CD4-positive, alpha-beta memory T cell (primary cell): Measurements from ENCODE around the gene NAALADL2. TPM values are rescaled to one million over a fixed set of nuclear protein-coding genes. Genes with fewer than 3 reads are reported as not detected.
"Not testable (repeated sequence)": the region's sequence is repeated elsewhere in the genome, so short reads cannot be mapped to it uniquely, and the experiment has no call there.

Source experiments
- CTCF ChIA-PET: fragments of 350-600 bp; sonication (Branson Sonifier 250); formaldehyde crosslinking; loops from one replicate; lab custom pipeline; 2021; ENCODE audit warnings: inconsistent platforms; ENCODE audit not compliant: partially characterized antibody; lab: Charles Lee
- POLR2A ChIA-PET: fragments of 350-600 bp; sonication (Branson Sonifier 250); formaldehyde crosslinking; loops from one replicate; lab custom pipeline; 2021; ENCODE audit not compliant: partially characterized antibody; lab: Charles Lee
- DNase-seq, 5 donors: peaks; one replicate each; pipeline versions ENCODE4 v3.0.0 to v3.0.0-alpha.2; 2020 to 2022; ENCODE audit warnings: mixed read lengths in 1 of 5
- H3K27ac ChIP-seq: one replicate; pipeline ENCODE4 v1.7.0; 2013; ENCODE audit warnings: low read depth, low read length
- H3K27me3 ChIP-seq: 2 replicates; pipeline ENCODE4 v1.7.0; 2013; ENCODE audit warnings: mild to moderate bottlenecking, low read length, moderate library complexity; ENCODE audit not compliant: insufficient read depth
- H3K36me3 ChIP-seq: 2 replicates; pipeline ENCODE4 v1.7.0; 2013; ENCODE audit warnings: mild to moderate bottlenecking, low read length, moderate library complexity; ENCODE audit not compliant: insufficient read depth
- H3K4me1 ChIP-seq: 2 replicates; pipeline ENCODE4 v1.7.0; 2013; ENCODE audit warnings: mild to moderate bottlenecking, low read length, moderate library complexity; ENCODE audit not compliant: insufficient read depth
- H3K4me3 ChIP-seq, 2 donors: one replicate each; pipeline ENCODE4 v1.7.0; 2013; ENCODE audit warnings: low read length in 2 of 2, mild to moderate bottlenecking in 1 of 2
- H3K9me3 ChIP-seq, 2 donors: one replicate each; pipeline ENCODE4 v1.7.0; 2013; ENCODE audit warnings: low read length in 2 of 2, control low read depth in 1 of 2; ENCODE audit not compliant: control insufficient read depth in 1 of 2
- H3K27ac Mint-ChIP-seq, 7 donors: one replicate each; pipeline ENCODE4 v1.8.0; 2020 to 2021; ENCODE audit warnings: mixed read lengths in 7 of 7, mild to moderate bottlenecking in 6 of 7, inconsistent platforms in 3 of 7, moderate library complexity in 3 of 7
- H3K27me3 Mint-ChIP-seq, 2 donors: one replicate each; pipeline ENCODE4 v1.8.0; 2020 to 2021; ENCODE audit warnings: mixed read lengths in 2 of 2
- H3K36me3 Mint-ChIP-seq, 2 donors: one replicate each; pipeline ENCODE4 v1.8.0; 2020 to 2021; ENCODE audit warnings: mixed read lengths in 2 of 2, inconsistent platforms in 1 of 2, mild to moderate bottlenecking in 1 of 2
- H3K4me1 Mint-ChIP-seq, 4 donors: one replicate each; pipeline ENCODE4 v1.8.0; 2020 to 2021; ENCODE audit warnings: mixed read lengths in 4 of 4, mild to moderate bottlenecking in 1 of 4
- H3K4me3 Mint-ChIP-seq, 8 donors: one replicate each; pipeline ENCODE4 v1.8.0; 2020 to 2021; ENCODE audit warnings: mixed read lengths in 8 of 8, mild to moderate bottlenecking in 7 of 8, moderate library complexity in 6 of 8, inconsistent platforms in 3 of 8
- H3K9me3 Mint-ChIP-seq, 8 donors: one replicate each; pipeline ENCODE4 v1.8.0; 2020 to 2021; ENCODE audit warnings: mixed read lengths in 8 of 8, mild to moderate bottlenecking in 5 of 8, inconsistent platforms in 3 of 8, moderate library complexity in 1 of 8
- intact Hi-C: fragments of 100-400 bp; cut with micrococcal nuclease; formaldehyde crosslinking; loops from one replicate; pipeline ENCODE4 v1.15.1; 2023
- polyA plus RNA-seq, 2 donors: library from polyadenylated mRNA; unstranded; fragments of 300-500 nt; fragmentation: Illumina TruSeq; gene quantifications; one replicate each; pipeline ENCODE4 v1.2.3, GENCODE V29; 2021
- total RNA-seq, 2 experiments: library from RNA; stranded (reverse); gene quantifications; one replicate each; pipeline ENCODE4 v1.2.3, GENCODE V29; 2021

NAALADL2 gene
- total and polyA plus RNA-seq, 4 experiments from 2014 or later = not detected

DNA sequence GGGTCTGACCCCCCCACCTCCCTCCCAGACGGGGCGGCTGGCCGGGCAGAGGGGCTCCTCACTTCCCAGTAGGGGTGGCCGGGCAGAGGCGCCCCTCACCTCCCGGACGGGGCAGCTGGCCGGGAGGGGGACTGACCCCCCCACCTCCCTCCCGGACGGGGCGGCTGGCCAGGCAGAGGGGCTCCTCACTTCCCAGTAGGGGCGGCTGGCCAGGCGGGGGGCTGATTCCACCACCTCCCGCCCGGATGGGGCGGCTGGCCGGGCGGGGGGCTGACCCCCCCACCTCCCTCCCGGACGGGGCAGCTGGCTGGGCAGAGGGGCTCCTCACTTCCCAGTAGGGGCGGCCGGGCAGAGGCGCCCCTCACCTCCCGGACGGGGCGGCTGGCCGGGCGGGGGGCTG, 272.7 kb downstream of the NAALADL2 start:
- H3K4me1 ChIP-seq, H3K4me3 Mint-ChIP-seq, H3K4me3 ChIP-seq, H3K36me3 ChIP-seq, H3K27me3 ChIP-seq, H3K27ac ChIP-seq, intact Hi-C loops, DNase-seq, H3K9me3 ChIP-seq, POLR2A ChIA-PET, H3K9me3 Mint-ChIP-seq, H3K4me1 Mint-ChIP-seq, H3K27me3 Mint-ChIP-seq, CTCF ChIA-PET, H3K27ac Mint-ChIP-seq, H3K36me3 Mint-ChIP-seq: not testable (repeated sequence)

DNA sequence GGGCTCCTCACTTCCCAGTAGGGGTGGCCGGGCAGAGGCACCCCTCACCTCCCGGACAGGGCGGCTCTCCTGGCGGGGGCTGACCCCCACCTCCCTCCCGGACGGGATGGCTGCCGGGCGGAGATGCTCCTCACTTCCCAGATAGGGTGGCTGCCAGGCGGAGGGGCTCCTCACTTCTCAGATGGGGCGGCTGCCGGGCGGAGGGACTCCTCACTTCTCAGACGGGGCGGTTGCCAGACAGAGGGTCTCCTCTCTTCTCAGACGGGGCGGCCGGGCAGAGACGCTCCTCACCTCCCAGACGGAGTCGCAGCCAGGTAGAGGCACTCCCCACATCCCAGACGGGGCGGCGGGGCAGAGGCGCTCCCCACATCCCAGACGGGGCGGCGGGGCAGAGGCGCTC, 273.6 kb downstream of the NAALADL2 start:
- CTCF ChIA-PET, H3K4me1 ChIP-seq, H3K27ac Mint-ChIP-seq, H3K27ac ChIP-seq, intact Hi-C loops, H3K4me1 Mint-ChIP-seq, H3K9me3 Mint-ChIP-seq, H3K4me3 ChIP-seq, H3K36me3 ChIP-seq, DNase-seq, H3K4me3 Mint-ChIP-seq, POLR2A ChIA-PET, H3K36me3 Mint-ChIP-seq, H3K27me3 Mint-ChIP-seq, H3K9me3 ChIP-seq, H3K27me3 ChIP-seq: not testable (repeated sequence)

DNA sequence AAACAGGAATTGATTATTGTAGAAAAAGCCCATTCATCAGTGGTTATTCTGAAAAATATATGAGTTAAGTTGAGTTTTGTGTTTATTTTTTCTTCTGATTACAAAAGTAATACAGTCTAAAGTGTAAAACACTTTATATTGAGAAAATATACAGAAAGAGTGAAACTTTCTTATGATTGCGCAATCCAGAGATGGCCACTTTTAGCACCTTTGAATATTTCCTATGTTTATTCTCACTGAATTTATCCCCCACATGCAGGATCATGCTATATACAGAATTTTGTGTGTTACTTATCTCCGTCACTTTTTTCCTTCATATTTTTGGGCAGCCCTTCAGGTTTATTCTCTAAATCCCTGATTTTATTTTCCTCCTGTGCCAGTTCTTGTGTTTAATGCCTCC, 285.2 kb downstream of the NAALADL2 start:
- no peaks in the 10 kb centered on the region for H3K27me3 Mint-ChIP-seq
- H3K4me1 Mint-ChIP-seq = no peaks in the 10 kb centered on the region
- Histone ChIP-seq H3K4me1 (no peaks in the 10 kb centered on the region), H3K27me3 (no peaks in the 10 kb centered on the region), H3K36me3 (no peaks in the 10 kb centered on the region), H3K27ac (no peak overlapping the region), H3K4me3 (no peak overlapping the region), H3K9me3 (no peaks in the 10 kb centered on the region)
- POLR2A ChIA-PET = no interaction called here
- intact Hi-C loops = no loop called here
- CTCF ChIA-PET = no interaction called here
- no peak for DNase-seq
- no peak overlapping the region for H3K27ac Mint-ChIP-seq
- peaks cover 0 to 8% (median 4%) of the 10 kb centered on the region in 8 donors for H3K9me3 Mint-ChIP-seq
- no peak overlapping the region for H3K4me3 Mint-ChIP-seq
- H3K36me3 Mint-ChIP-seq = no peaks in the 10 kb centered on the region

DNA sequence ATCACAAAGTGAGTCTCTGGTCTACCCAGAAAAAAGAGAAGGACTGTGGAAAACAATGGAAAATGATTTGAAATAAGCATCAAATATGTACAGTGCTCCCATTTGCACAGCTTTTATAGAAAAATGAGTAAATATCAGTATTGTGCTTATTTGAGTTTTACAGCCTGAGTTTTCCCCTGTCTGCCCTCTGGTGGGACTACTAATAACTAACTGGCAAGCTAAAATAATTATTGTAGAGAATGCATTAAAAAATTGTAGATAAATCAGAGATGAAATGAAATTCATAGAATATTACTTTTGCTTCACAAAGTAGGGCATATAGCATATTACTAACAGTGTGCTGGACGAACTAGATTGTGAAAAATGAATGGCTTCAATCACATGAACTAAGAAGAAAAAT, 287.1 kb downstream of the NAALADL2 start:
- H3K27ac ChIP-seq = no peak overlapping the region
- no peaks in the 10 kb centered on the region for H3K36me3 ChIP-seq
- no peak overlapping the region for H3K4me3 ChIP-seq
- H3K27me3 Mint-ChIP-seq = no peaks in the 10 kb centered on the region
- DNase-seq = no peak
- no peaks in the 10 kb centered on the region for H3K27me3 ChIP-seq
- H3K9me3 Mint-ChIP-seq = peaks cover 0 to 8% (median 4%) of the 10 kb centered on the region in 8 donors
- POLR2A ChIA-PET = no interaction called here
- no peaks in the 10 kb centered on the region for H3K4me1 ChIP-seq
- CTCF ChIA-PET = no interaction called here
- intact Hi-C loops = no loop called here
- H3K36me3 Mint-ChIP-seq = no peaks in the 10 kb centered on the region
- peaks cover 0 to 6% of the 10 kb centered on the region in 2 donors for H3K9me3 ChIP-seq
- H3K4me1 Mint-ChIP-seq = no peaks in the 10 kb centered on the region
- H3K27ac Mint-ChIP-seq = no peak overlapping the region
- H3K4me3 Mint-ChIP-seq = no peak overlapping the region

DNA sequence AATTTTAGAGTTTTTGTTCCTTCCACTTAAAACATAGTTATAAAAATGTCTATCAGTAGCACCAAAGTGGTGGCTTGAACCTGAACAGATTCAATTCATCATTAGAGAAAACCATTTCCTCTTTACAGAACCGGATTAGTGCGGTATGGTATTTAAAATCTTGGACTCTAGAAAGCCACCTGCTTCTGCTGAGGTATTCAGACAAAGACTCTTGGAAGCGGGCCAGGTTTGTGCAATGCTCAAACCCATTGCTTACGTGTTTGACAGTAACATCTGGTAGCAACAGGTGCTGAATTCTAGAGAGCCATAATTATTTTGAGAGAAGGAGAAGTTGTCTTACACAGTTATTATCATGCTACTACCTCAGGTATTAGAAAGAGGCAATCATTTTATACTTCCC, 290.5 kb downstream of the NAALADL2 start:
- H3K4me3 ChIP-seq = no peak overlapping the region
- Mint-ChIP-seq H3K27me3 (no peaks in the 10 kb centered on the region), H3K27ac (no peak overlapping the region), H3K36me3 (no peaks in the 10 kb centered on the region), H3K9me3 (peaks cover 0 to 9% (median 5%) of the 10 kb centered on the region in 8 donors), H3K4me3 (no peak overlapping the region), H3K4me1 (no peaks in the 10 kb centered on the region)
- H3K36me3 ChIP-seq = no peaks in the 10 kb centered on the region
- no peaks in the 10 kb centered on the region for H3K27me3 ChIP-seq
- H3K4me1 ChIP-seq = no peaks in the 10 kb centered on the region
- no peak for DNase-seq
- CTCF ChIA-PET = no interaction called here
- intact Hi-C loops = no loop called here
- POLR2A ChIA-PET = no interaction called here
- no peak overlapping the region for H3K27ac ChIP-seq
- peaks cover 0 to 7% of the 10 kb centered on the region in 2 donors for H3K9me3 ChIP-seq

DNA sequence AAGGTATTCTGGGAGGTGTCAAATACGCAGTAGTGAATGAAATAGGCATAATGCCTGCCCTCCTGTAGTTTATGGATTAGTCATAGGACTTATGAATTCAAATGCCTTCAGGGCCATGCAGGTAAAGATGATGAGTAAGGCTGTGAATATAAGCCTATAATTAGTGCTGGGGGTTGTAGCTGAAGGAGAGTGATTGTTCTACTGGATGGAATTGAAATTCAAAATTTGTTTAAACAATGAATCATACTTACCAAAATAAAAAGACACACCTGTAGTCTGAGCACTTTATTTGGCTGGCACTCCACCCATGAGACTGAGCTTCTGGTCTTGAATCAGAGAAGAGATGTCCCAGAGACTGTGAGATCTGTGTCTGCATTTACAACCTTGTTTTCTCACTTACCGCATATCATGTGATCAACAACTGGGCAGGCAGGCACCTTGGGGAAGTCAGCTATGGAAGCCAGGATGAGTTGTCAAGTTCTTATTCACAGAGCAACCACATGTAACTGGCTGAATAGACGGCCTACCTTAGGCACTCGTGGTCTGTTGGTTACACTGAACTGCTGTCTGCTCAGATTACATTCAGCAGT, 291.8 kb downstream of the NAALADL2 start:
- Mint-ChIP-seq H3K27ac (no peak overlapping the region), H3K27me3 (no peaks in the 10 kb centered on the region), H3K4me1 (no peaks in the 10 kb centered on the region), H3K4me3 (no peak overlapping the region), H3K9me3 (peaks cover 0 to 8% (median 3%) of the 10 kb centered on the region in 8 donors), H3K36me3 (no peaks in the 10 kb centered on the region)
- DNase-seq = no peak
- peaks cover 0 to 7% of the 10 kb centered on the region in 2 donors for H3K9me3 ChIP-seq
- H3K27ac ChIP-seq = no peak overlapping the region
- CTCF ChIA-PET = no interaction called here
- no peaks in the 10 kb centered on the region for H3K36me3 ChIP-seq
- H3K27me3 ChIP-seq = no peaks in the 10 kb centered on the region
- intact Hi-C loops = no loop called here
- no peak overlapping the region for H3K4me3 ChIP-seq
- POLR2A ChIA-PET = no interaction called here
- H3K4me1 ChIP-seq = no peaks in the 10 kb centered on the region

DNA sequence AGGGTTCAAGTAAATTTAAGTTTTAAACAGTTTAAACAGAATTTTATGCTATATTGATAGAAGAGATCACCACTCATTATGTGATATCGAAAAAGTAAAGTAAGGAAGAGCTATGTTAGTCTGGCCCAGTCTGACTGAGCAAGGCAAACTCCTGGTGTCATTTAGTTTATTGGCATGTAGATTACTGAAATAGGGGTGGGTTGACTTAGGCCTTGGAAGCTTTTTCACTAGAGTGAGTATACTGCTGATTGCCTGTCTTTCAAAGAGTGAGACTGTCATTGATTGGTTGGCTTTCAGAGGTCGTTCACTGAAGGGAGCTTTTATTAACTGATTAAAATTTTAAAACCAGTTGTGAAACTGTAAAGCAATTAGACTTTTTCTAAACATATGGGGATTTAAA, 294.5 kb downstream of the NAALADL2 start:
- no peaks in the 10 kb centered on the region for H3K27me3 ChIP-seq
- Mint-ChIP-seq H3K4me3 (no peak overlapping the region), H3K9me3 (peaks cover 0 to 6% (median 0%) of the 10 kb centered on the region in 8 donors), H3K27me3 (no peaks in the 10 kb centered on the region), H3K4me1 (no peaks in the 10 kb centered on the region), H3K36me3 (no peaks in the 10 kb centered on the region), H3K27ac (no peak overlapping the region)
- ChIA-PET POLR2A (no interaction called here), CTCF (no interaction called here)
- intact Hi-C loops = no loop called here
- H3K36me3 ChIP-seq = no peaks in the 10 kb centered on the region
- peaks cover 0 to 7% of the 10 kb centered on the region in 2 donors for H3K9me3 ChIP-seq
- no peak overlapping the region for H3K4me3 ChIP-seq
- no peaks in the 10 kb centered on the region for H3K4me1 ChIP-seq
- no peak overlapping the region for H3K27ac ChIP-seq
- DNase-seq = no peak

DNA sequence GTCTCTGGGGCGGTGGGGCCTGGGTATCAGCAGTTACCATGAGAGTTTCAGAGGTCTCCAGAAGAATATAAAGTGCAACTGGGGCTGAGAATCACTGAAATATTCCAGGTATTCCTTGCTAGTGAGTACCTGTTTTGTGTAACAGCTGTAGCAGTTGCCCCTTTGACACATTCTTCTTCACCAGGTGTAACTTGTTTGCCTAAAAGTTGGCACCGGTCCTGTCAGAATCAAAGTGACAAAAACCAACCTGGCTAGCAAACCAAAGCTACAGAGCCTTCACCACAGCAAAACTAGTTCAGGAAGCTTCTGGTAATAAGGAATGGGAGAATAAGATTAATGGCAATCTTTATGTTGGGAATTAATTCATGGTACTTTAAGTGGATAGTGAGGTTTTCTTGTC, 296.0 kb downstream of the NAALADL2 start:
- Mint-ChIP-seq H3K27ac (no peak overlapping the region), H3K36me3 (no peaks in the 10 kb centered on the region), H3K27me3 (no peaks in the 10 kb centered on the region), H3K9me3 (peaks cover 0 to 6% (median 0%) of the 10 kb centered on the region in 8 donors), H3K4me3 (no peak overlapping the region), H3K4me1 (no peaks in the 10 kb centered on the region)
- Histone ChIP-seq H3K4me3 (no peak overlapping the region), H3K36me3 (no peaks in the 10 kb centered on the region), H3K4me1 (no peaks in the 10 kb centered on the region), H3K9me3 (peaks cover 0 to 7% of the 10 kb centered on the region in 2 donors), H3K27me3 (no peaks in the 10 kb centered on the region), H3K27ac (no peak overlapping the region)
- intact Hi-C loops = no loop called here
- ChIA-PET CTCF (no interaction called here), POLR2A (no interaction called here)
- DNase-seq = no peak
